Activated CD4-positive, alpha-beta T cell treated with anti-CD3 and anti-CD28 coated beads, Interleukin-2, amount 10 ng/mL, durations not matched to agents 7 days and 5 days (primary cell): ENCODE measurements around the gene GAB1. TPM values are rescaled to one million over a fixed set of nuclear protein-coding genes. Genes with fewer than 3 reads are reported as not detected.

Source experiments
- CTCF ChIA-PET: fragments of 350-600 bp; sonication (Branson Sonifier 250); formaldehyde crosslinking; loops from one replicate; lab custom pipeline; 2021; ENCODE audit warnings: antibody characterized with exemption; lab: Charles Lee
- POLR2A ChIA-PET: fragments of 350-600 bp; sonication (Branson Sonifier 250); formaldehyde crosslinking; loops from one replicate; lab custom pipeline; 2021; ENCODE audit warnings: antibody characterized with exemption; lab: Charles Lee
- DNase-seq: peaks from one replicate; pipeline ENCODE4 v3.0.0-alpha.2; 2020
- H3K27ac Mint-ChIP-seq: one replicate; pipeline ENCODE4 v1.8.0; 2021; ENCODE audit warnings: mild to moderate bottlenecking, moderate library complexity, mixed read lengths
- H3K27me3 Mint-ChIP-seq: one replicate; pipeline ENCODE4 v1.8.0; 2021; ENCODE audit warnings: mixed read lengths
- H3K36me3 Mint-ChIP-seq: one replicate; pipeline ENCODE4 v1.8.0; 2021; ENCODE audit warnings: low read depth, mixed read lengths
- H3K4me1 Mint-ChIP-seq: one replicate; pipeline ENCODE4 v1.8.0; 2021; ENCODE audit warnings: mixed read lengths
- H3K4me3 Mint-ChIP-seq: one replicate; pipeline ENCODE4 v1.8.0; 2021; ENCODE audit warnings: mild to moderate bottlenecking, moderate library complexity, mixed read lengths
- H3K9me3 Mint-ChIP-seq: one replicate; pipeline ENCODE4 v1.8.0; 2021; ENCODE audit warnings: mixed read lengths
- total RNA-seq, 2 experiments: library from RNA; stranded (reverse); gene quantifications; one replicate each; pipeline ENCODE4 v1.2.3, GENCODE V29; 2021

The GAB1 gene
- total RNA-seq, 2 experiments from 2014 or later: 0.60 to 0.75 TPM

DNA sequence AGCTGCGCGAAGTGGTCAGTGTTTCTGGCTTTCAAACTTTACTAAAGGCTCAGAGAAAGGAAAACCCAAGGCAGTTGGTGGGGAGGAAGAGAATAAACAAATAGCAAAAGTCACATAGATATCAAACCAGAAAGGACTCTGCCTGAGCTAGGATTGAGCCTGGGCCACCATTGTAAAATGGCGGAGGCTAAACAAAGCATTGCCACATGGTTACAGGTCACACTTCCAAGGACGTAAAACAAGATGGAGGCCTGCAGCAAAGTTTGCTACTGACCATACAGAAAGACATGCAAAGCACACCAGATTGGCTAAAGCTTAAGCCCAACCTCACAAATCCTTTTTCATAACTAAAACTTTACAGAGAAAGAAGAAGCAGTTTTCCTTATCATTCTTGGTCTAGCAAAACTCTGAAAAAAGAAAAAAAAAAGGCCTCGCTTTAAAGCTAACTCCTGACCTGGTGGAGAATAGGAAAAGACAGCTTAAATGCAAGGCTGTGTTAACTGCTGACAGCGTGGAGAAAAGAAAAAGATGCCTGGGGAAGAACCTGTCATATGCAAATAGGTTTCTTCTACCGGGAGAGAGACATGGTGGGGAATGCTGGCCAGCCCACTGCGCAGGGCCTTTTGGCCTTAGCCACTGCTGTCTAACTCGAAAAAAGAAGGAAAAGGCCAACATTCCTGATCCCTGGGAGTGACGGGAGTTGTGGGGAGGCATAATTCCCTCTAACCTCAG is 95.0 kb downstream of the GAB1 start:
- no peaks in the 10 kb centered on the region for H3K36me3 Mint-ChIP-seq
- no peak overlapping the region for H3K4me3 Mint-ChIP-seq
- peaks cover 15% of the 10 kb centered on the region for H3K9me3 Mint-ChIP-seq
- CTCF ChIA-PET: interaction anchor here (0.5 kb wide), 1 partner anchor 23 kb away, joined by 4 read pairs; no protein-coding TSS in a partner anchor
- no peaks in the 10 kb centered on the region for H3K27me3 Mint-ChIP-seq
- H3K27ac Mint-ChIP-seq: no peak overlapping the region
- DNase-seq: no peak
- no peaks in the 10 kb centered on the region for H3K4me1 Mint-ChIP-seq
- POLR2A ChIA-PET: no interaction called here

GRCh38 chr4:143432258-143432591 is 95.5 kb downstream of the GAB1 start:
- ChIA-PET POLR2A (no interaction called here), CTCF (no interaction called here)
- H3K4me3 Mint-ChIP-seq: no peak overlapping the region
- H3K36me3 Mint-ChIP-seq: no peaks in the 10 kb centered on the region
- no peak for DNase-seq
- peaks cover 15% of the 10 kb centered on the region for H3K9me3 Mint-ChIP-seq
- H3K27me3 Mint-ChIP-seq: no peaks in the 10 kb centered on the region
- H3K4me1 Mint-ChIP-seq: no peaks in the 10 kb centered on the region
- no peak overlapping the region for H3K27ac Mint-ChIP-seq

- CTCF ChIA-PET: no interaction called here
Measured at GRCh38 chr4:143433231-143433630, 96.6 kb downstream of the GAB1 start.

GRCh38 chr4:143435955-143436354 is 99.3 kb downstream of the GAB1 start:
- DNase-seq: no peak
- Mint-ChIP-seq H3K36me3 (no peaks in the 10 kb centered on the region), H3K27me3 (no peaks in the 10 kb centered on the region), H3K4me3 (no peak overlapping the region), H3K9me3 (peaks cover 5% of the 10 kb centered on the region), H3K4me1 (no peaks in the 10 kb centered on the region), H3K27ac (no peak overlapping the region)
- ChIA-PET CTCF (no interaction called here), POLR2A (no interaction called here)

More at GRCh38 chr4:143433231-143433630, 96.6 kb downstream of the GAB1 start:
- Mint-ChIP-seq H3K4me1 (no peaks in the 10 kb centered on the region), H3K27me3 (no peaks in the 10 kb centered on the region), H3K27ac (no peak overlapping the region), H3K9me3 (peaks cover 15% of the 10 kb centered on the region), H3K4me3 (no peak overlapping the region), H3K36me3 (no peaks in the 10 kb centered on the region)
- DNase-seq: no peak
- POLR2A ChIA-PET: no interaction called here

DNA sequence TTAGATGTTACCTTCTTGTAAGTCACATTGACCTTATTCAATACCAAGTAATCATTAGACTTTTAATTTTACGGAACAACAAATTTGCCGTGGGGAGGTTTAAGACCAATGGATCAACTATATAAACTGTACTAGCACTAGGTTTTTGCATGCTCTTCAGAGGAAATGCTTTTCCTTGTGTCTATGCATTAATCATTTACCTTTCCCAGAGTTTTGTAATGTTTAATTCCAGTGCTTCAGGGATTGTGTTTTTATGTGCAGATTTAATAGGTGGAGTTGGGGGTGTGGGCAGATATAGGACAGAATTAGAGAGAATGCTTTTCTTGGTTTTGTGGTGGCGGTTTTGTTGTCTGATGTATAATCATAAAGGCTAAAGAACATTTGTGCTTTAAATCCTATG is 100.8 kb downstream of the GAB1 start:
- no peak for DNase-seq
- no peak overlapping the region for H3K4me3 Mint-ChIP-seq
- ChIA-PET POLR2A (no interaction called here), CTCF (no interaction called here)
- no peak overlapping the region for H3K27ac Mint-ChIP-seq
- H3K9me3 Mint-ChIP-seq: peaks cover 3% of the 10 kb centered on the region
- no peaks in the 10 kb centered on the region for H3K36me3 Mint-ChIP-seq
- H3K27me3 Mint-ChIP-seq: peaks cover 2% of the 10 kb centered on the region
- H3K4me1 Mint-ChIP-seq: no peaks in the 10 kb centered on the region

GRCh38 chr4:143437937-143438336 is 101.3 kb downstream of the GAB1 start:
- ChIA-PET CTCF (no interaction called here), POLR2A (no interaction called here)
- Mint-ChIP-seq H3K36me3 (no peaks in the 10 kb centered on the region), H3K9me3 (peaks cover 3% of the 10 kb centered on the region), H3K27ac (no peak overlapping the region), H3K4me1 (no peaks in the 10 kb centered on the region), H3K4me3 (no peak overlapping the region), H3K27me3 (peaks cover 2% of the 10 kb centered on the region)
- no peak for DNase-seq

- POLR2A ChIA-PET: no interaction called here
- Mint-ChIP-seq H3K9me3 (no peaks in the 10 kb centered on the region), H3K27ac (no peak overlapping the region), H3K36me3 (no peaks in the 10 kb centered on the region), H3K27me3 (peaks cover 2% of the 10 kb centered on the region), H3K4me3 (no peak overlapping the region), H3K4me1 (no peaks in the 10 kb centered on the region)
- CTCF ChIA-PET: no interaction called here
- DNase-seq: no peak
Measured at GRCh38 chr4:143438710-143439109, 102.0 kb downstream of the GAB1 start.

- no peak overlapping the region for H3K4me3 Mint-ChIP-seq
- ChIA-PET POLR2A (no interaction called here), CTCF (no interaction called here)
- no peaks in the 10 kb centered on the region for H3K36me3 Mint-ChIP-seq
- no peaks in the 10 kb centered on the region for H3K9me3 Mint-ChIP-seq
- no peak overlapping the region for H3K27ac Mint-ChIP-seq
- no peaks in the 10 kb centered on the region for H3K4me1 Mint-ChIP-seq
- peaks cover 4% of the 10 kb centered on the region for H3K27me3 Mint-ChIP-seq
- no peak for DNase-seq
Measured at GRCh38 chr4:143441109-143441508, 104.4 kb downstream of the GAB1 start.

GRCh38 chr4:143441678-143442077 is 105.0 kb downstream of the GAB1 start:
- ChIA-PET CTCF (no interaction called here), POLR2A (no interaction called here)
- no peak overlapping the region for H3K27ac Mint-ChIP-seq
- H3K9me3 Mint-ChIP-seq: no peaks in the 10 kb centered on the region
- no peak for DNase-seq
- no peak overlapping the region for H3K4me3 Mint-ChIP-seq
- H3K36me3 Mint-ChIP-seq: no peaks in the 10 kb centered on the region
- no peaks in the 10 kb centered on the region for H3K4me1 Mint-ChIP-seq
- peaks cover 4% of the 10 kb centered on the region for H3K27me3 Mint-ChIP-seq

GRCh38 chr4:143443728-143444127 is 107.1 kb downstream of the GAB1 start:
- H3K9me3 Mint-ChIP-seq: no peaks in the 10 kb centered on the region
- H3K27me3 Mint-ChIP-seq: peaks cover 4% of the 10 kb centered on the region
- ChIA-PET CTCF (no interaction called here), POLR2A (no interaction called here)
- H3K36me3 Mint-ChIP-seq: no peaks in the 10 kb centered on the region
- H3K4me3 Mint-ChIP-seq: no peak overlapping the region
- H3K27ac Mint-ChIP-seq: no peak overlapping the region
- DNase-seq: no peak
- H3K4me1 Mint-ChIP-seq: no peaks in the 10 kb centered on the region

GRCh38 chr4:143451186-143451585 is 114.5 kb downstream of the GAB1 start:
- Mint-ChIP-seq H3K9me3 (no peaks in the 10 kb centered on the region), H3K27me3 (no peaks in the 10 kb centered on the region), H3K36me3 (no peaks in the 10 kb centered on the region), H3K27ac (no peak overlapping the region), H3K4me3 (no peak overlapping the region), H3K4me1 (no peaks in the 10 kb centered on the region)
- CTCF ChIA-PET: no interaction called here
- POLR2A ChIA-PET: no interaction called here
- no peak for DNase-seq

GRCh38 chr4:143455211-143455610 is 118.5 kb downstream of the GAB1 start:
- ChIA-PET POLR2A (no interaction called here), CTCF (no interaction called here)
- H3K9me3 Mint-ChIP-seq: no peaks in the 10 kb centered on the region
- no peak for DNase-seq
- H3K4me3 Mint-ChIP-seq: no peak overlapping the region
- H3K4me1 Mint-ChIP-seq: no peaks in the 10 kb centered on the region
- H3K36me3 Mint-ChIP-seq: no peaks in the 10 kb centered on the region
- H3K27me3 Mint-ChIP-seq: no peaks in the 10 kb centered on the region
- no peak overlapping the region for H3K27ac Mint-ChIP-seq

DNA sequence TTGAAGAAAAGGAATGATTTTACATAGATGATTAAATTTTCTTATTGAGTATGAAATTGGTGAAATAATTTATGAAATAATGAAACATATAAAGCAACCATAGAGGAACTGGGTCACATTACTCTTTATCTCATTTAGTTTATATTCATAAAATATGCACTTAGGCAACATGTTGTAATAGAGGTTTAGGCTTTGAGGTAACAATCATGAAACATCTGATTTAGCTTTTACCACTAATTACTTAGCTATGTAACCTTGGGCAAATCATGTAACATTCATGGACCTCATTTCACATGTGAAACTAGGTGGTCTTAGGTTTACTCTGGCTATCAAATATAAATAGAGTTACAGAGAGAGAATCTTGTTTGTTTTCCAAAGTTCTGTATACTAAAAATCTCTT is 122.3 kb downstream of the GAB1 start:
- Mint-ChIP-seq H3K9me3 (no peaks in the 10 kb centered on the region), H3K4me1 (no peaks in the 10 kb centered on the region), H3K27me3 (no peaks in the 10 kb centered on the region), H3K27ac (no peak overlapping the region), H3K4me3 (no peak overlapping the region), H3K36me3 (no peaks in the 10 kb centered on the region)
- no peak for DNase-seq
- ChIA-PET CTCF (no interaction called here), POLR2A (no interaction called here)
